Osteoblast (primary cell): ENCODE measurements around the gene SPTB. TPM values are rescaled to one million over a fixed set of nuclear protein-coding genes. Genes with fewer than 3 reads are reported as not detected.
A peak's percentile ranks its signal among the peaks of the same experiment; 100 is the strongest.

Experiments used
- DNase-seq: peaks from one replicate; pipeline ENCODE4 v3.0.0; 2011; ENCODE audit warnings: low spot score, mixed read lengths; ENCODE audit not compliant: insufficient read length; ENCODE audit errors: missing footprints
- H2AFZ ChIP-seq: 2 replicates; pipeline ENCODE4 v1.6.0; 2011; ENCODE audit warnings: mild to moderate bottlenecking, low read length
- H3K27ac ChIP-seq: 2 replicates; pipeline ENCODE4 v1.5.1; 2011; ENCODE audit warnings: mild to moderate bottlenecking, low read depth, low read length, moderate library complexity
- H3K27me3 ChIP-seq: 2 replicates; pipeline ENCODE4 v1.6.0; 2012; ENCODE audit warnings: mild to moderate bottlenecking, control low read depth, inconsistent platforms, low read length, moderate library complexity; ENCODE audit not compliant: insufficient read depth
- H3K36me3 ChIP-seq: 2 replicates; pipeline ENCODE4 v1.5.1; 2011; ENCODE audit warnings: mild to moderate bottlenecking, low read length, control low read depth, moderate library complexity; ENCODE audit not compliant: insufficient read depth
- H3K4me1 ChIP-seq: 2 replicates; pipeline ENCODE4 v1.5.1; 2011; ENCODE audit warnings: mild to moderate bottlenecking, low read length, control low read depth, moderate library complexity; ENCODE audit not compliant: insufficient read depth
- H3K4me2 ChIP-seq: 2 replicates; pipeline ENCODE4 v1.6.0; 2011; ENCODE audit warnings: mild to moderate bottlenecking, low read length; ENCODE audit not compliant: insufficient read depth
- H3K4me3 ChIP-seq: fragments of 200-600 bp; sonication (generic); 3 replicates; pipeline ENCODE4 v1.5.1; 2012; ENCODE audit warnings: mild to moderate bottlenecking, low read length, inconsistent platforms; ENCODE audit not compliant: insufficient read depth
- H3K79me2 ChIP-seq: 2 replicates; pipeline ENCODE4 v1.6.0; 2012; ENCODE audit warnings: mild to moderate bottlenecking, low read length, control low read depth, inconsistent platforms; ENCODE audit not compliant: insufficient read depth
- H3K9me3 ChIP-seq: 2 replicates; pipeline ENCODE4 v1.5.1; 2011; ENCODE audit warnings: low read depth, low read length, control low read depth
- H4K20me1 ChIP-seq: 2 replicates; pipeline ENCODE4 v1.6.0; 2012; ENCODE audit warnings: mild to moderate bottlenecking, low read length, control low read depth; ENCODE audit not compliant: insufficient read depth
- total RNA-seq: library from RNA; depleted of rRNA; stranded (reverse); fragments of >200 nt; gene quantifications from 2 replicates; pipeline ENCODE4 v1.2.3, GENCODE V29; 2012
- TF ChIP-seq, protein P1 (sequence below): IDR thresholded peaks from 2 replicates; pipeline ENCODE4 v1.5.1; 2011; ENCODE audit warnings: mild to moderate bottlenecking, low read depth, low read length, moderate library complexity; ENCODE audit errors: extremely low read depth

The SPTB gene
- total RNA-seq, 1 donor: under 0.01 TPM

DNA sequence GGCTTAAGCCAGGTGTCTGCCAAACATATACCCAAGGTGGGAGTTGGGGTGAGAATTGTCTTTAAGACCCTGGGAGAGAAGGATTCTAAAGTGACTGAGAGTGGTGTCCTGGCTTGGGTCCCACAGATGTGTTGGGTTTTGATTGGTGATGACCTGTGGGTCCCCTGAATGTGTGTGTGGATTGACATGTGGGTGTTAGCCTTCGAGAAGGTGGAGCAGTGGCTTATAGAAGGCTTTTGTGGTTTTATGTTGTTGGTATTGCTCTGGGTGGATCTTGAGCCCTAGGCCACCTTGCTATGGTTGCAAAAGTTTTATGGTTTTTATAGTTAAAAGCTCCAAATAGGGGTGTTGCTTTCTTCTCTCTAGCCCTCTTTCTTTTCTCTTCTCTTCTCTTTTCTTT, 145.8 kb downstream of the SPTB start:
- Histone ChIP-seq H3K36me3 (no peaks in the 10 kb centered on the region), H3K4me2 (no peak overlapping the region), H3K27ac (no peak overlapping the region), H3K9me3 (no peaks in the 10 kb centered on the region), H2AFZ (no peak overlapping the region), H4K20me1 (no peaks in the 10 kb centered on the region), H3K4me1 (no peaks in the 10 kb centered on the region), H3K79me2 (no peaks in the 10 kb centered on the region), H3K4me3 (no peak overlapping the region), H3K27me3 (no peaks in the 10 kb centered on the region)
- TF ChIP-seq, protein P1, sequence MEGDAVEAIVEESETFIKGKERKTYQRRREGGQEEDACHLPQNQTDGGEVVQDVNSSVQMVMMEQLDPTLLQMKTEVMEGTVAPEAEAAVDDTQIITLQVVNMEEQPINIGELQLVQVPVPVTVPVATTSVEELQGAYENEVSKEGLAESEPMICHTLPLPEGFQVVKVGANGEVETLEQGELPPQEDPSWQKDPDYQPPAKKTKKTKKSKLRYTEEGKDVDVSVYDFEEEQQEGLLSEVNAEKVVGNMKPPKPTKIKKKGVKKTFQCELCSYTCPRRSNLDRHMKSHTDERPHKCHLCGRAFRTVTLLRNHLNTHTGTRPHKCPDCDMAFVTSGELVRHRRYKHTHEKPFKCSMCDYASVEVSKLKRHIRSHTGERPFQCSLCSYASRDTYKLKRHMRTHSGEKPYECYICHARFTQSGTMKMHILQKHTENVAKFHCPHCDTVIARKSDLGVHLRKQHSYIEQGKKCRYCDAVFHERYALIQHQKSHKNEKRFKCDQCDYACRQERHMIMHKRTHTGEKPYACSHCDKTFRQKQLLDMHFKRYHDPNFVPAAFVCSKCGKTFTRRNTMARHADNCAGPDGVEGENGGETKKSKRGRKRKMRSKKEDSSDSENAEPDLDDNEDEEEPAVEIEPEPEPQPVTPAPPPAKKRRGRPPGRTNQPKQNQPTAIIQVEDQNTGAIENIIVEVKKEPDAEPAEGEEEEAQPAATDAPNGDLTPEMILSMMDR: no peak
- DNase-seq: no peak

DNA sequence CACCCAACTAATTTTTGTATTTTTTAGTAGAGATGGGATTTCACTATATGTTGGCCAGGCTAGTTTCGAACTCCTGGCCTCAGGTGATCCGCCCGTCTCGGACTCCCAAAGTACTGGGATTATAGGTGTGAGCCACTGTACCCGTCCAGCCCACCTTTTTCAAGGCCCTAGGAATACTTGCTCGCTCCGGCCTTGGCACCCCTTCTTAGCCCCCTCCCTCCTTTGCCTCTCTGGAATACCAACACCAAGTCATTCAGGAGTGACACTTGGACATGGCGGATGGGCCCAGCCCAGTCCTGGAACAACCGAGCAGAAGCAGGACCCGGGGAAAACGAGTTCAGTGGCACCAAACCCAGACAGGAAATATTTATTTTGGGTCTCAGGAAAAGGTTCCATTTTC, 146.4 kb downstream of the SPTB start:
- H3K4me3 ChIP-seq: no peak overlapping the region

DNA sequence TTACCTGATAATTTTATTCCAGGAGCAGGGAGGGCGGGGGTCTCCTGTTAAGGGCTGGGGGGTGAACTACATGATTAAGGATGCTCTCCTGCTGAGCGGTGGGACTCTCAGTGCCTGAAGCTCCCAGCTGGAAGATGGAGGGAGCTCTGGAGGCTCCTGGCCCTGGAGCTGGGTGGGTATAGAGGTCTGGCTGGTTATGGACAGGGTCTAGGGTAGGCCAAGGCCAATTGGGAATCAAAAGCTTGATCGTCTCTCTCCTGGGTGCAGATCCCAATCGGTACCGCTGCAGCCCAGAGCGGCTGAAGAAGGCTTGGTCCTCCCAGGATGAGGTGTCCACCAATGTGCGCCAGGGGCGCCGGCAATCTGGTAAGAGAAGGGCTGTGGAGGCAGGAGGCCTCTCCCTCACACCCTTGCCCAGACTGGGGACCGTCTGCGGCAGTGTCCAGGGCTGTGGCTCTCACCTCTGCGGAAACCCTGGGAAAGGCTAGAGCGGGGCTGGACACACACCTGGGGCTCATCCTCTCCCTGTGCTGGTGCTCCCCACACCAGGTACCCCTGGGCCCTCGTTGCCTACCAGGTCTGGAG, 147.1 kb downstream of the SPTB start:
- no peak overlapping the region for H3K4me2 ChIP-seq
- H3K36me3 ChIP-seq: no peaks in the 10 kb centered on the region
- no peaks in the 10 kb centered on the region for H3K9me3 ChIP-seq
- H4K20me1 ChIP-seq: no peaks in the 10 kb centered on the region
- no peak overlapping the region for H2AFZ ChIP-seq
- no peaks in the 10 kb centered on the region for H3K79me2 ChIP-seq
- peak; percentile 52 for DNase-seq
- H3K4me3 ChIP-seq: no peak overlapping the region
- H3K27ac ChIP-seq: no peak overlapping the region
- H3K27me3 ChIP-seq: no peaks in the 10 kb centered on the region
- TF ChIP-seq, protein P1: no peak
- no peaks in the 10 kb centered on the region for H3K4me1 ChIP-seq

More for the DNA sequence above, 146.4 kb downstream of the SPTB start:
- no peaks in the 10 kb centered on the region for H3K9me3 ChIP-seq
- no peaks in the 10 kb centered on the region for H3K36me3 ChIP-seq
- no peak overlapping the region for H2AFZ ChIP-seq
- H4K20me1 ChIP-seq: no peaks in the 10 kb centered on the region
- no peak overlapping the region for H3K4me2 ChIP-seq
- no peaks in the 10 kb centered on the region for H3K79me2 ChIP-seq
- no peaks in the 10 kb centered on the region for H3K27me3 ChIP-seq
- no peak overlapping the region for H3K27ac ChIP-seq
- H3K4me1 ChIP-seq: no peaks in the 10 kb centered on the region
- DNase-seq: no peak
- TF ChIP-seq, protein P1: no peak

DNA sequence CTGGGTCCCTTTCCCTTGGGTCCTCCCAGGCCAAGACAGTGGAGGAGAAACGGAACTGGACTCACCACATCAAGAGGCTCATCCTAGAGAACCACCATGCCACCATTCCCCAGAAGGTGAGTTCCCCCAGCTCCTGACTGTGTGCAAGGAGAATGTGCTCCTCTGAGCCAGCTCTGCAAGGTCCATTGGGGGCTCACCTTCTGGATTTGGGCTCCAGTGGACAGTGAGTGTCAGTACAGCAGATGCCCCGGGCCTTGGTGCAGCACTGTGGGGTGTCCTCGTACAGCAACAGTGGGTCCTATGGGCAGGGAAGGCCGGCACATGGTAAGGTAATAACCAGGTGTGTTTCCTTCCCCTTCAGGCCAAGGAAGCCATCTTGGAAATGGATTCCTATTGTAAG, 147.6 kb downstream of the SPTB start:
- no peak for DNase-seq
- Histone ChIP-seq H3K4me2 (no peak overlapping the region), H4K20me1 (no peaks in the 10 kb centered on the region), H3K27ac (no peak overlapping the region), H3K79me2 (no peaks in the 10 kb centered on the region), H3K4me3 (no peak overlapping the region), H2AFZ (no peak overlapping the region), H3K27me3 (no peaks in the 10 kb centered on the region), H3K36me3 (no peaks in the 10 kb centered on the region), H3K4me1 (no peaks in the 10 kb centered on the region), H3K9me3 (no peaks in the 10 kb centered on the region)
- TF ChIP-seq, protein P1: no peak
